CD4-positive, alpha-beta T cell treated with Interleukin-21 for 1 hour (primary cell): ENCODE data around the gene LRCH4.

Experiments
- DNase-seq: peaks from one replicate; pipeline ENCODE4 v3.0.0-alpha.2; 2020

The LRCH4 gene

GRCh38 chr7:100580466-100581283, 5.3 kb downstream of the LRCH4 start:
- DNase-seq, result no peak

- DNase-seq, result no peak
Observed at GRCh38 chr7:100578246-100579183, 7.4 kb downstream of the LRCH4 start.

GRCh38 chr7:100577507-100577906, 8.4 kb downstream of the LRCH4 start:
- no peak for DNase-seq

GRCh38 chr7:100577103-100577502, 8.8 kb downstream of the LRCH4 start:
- DNase-seq, result no peak

GRCh38 chr7:100576384-100576993, 9.4 kb downstream of the LRCH4 start:
- no peak for DNase-seq

GRCh38 chr7:100575746-100576383, 10.1 kb downstream of the LRCH4 start:
- no peak for DNase-seq

GRCh38 chr7:100575206-100575631, 10.7 kb downstream of the LRCH4 start:
- DNase-seq, result no peak

- no peak for DNase-seq
Observed at GRCh38 chr7:100574362-100575205, 11.3 kb downstream of the LRCH4 start.

GRCh38 chr7:100573691-100574361, 12.1 kb downstream of the LRCH4 start, which contains the start of gene SAP25:
SAP25 (minus strand) TSS chr7:100573900; CDS start chr7:100573742, 158 bp downstream.
- no peak for DNase-seq

GRCh38 chr7:100572949-100573675, 12.8 kb downstream of the LRCH4 start:
- DNase-seq, result no peak

- DNase-seq, result no peak
Observed at GRCh38 chr7:100572281-100572948, 13.5 kb downstream of the LRCH4 start.

GRCh38 chr7:100571829-100572116, 14.2 kb downstream of the LRCH4 start:
- no peak for DNase-seq

GRCh38 chr7:100570954-100571828, 14.7 kb downstream of the LRCH4 start:
- no peak for DNase-seq

- peak; percentile 59 for DNase-seq
Observed at GRCh38 chr7:100568896-100569844, 16.8 kb downstream of the LRCH4 start.

- DNase-seq, result no peak
Observed at GRCh38 chr7:100568176-100568895, 17.6 kb downstream of the LRCH4 start.

GRCh38 chr7:100567751-100568175, 18.2 kb downstream of the LRCH4 start:
- DNase-seq, result no peak
